ENCODE data around the gene COLEC11. TPM values are rescaled to one million over a fixed set of nuclear protein-coding genes. Genes with fewer than 3 reads are reported as not detected.

The COLEC11 gene
- total and polyA plus RNA-seq, 9 of the 15 experiments (the other 6 are each of a cell fraction or from before 2014, with no cell fraction given): 0.32 to 4.3 (median 1.8) TPM

DNA sequence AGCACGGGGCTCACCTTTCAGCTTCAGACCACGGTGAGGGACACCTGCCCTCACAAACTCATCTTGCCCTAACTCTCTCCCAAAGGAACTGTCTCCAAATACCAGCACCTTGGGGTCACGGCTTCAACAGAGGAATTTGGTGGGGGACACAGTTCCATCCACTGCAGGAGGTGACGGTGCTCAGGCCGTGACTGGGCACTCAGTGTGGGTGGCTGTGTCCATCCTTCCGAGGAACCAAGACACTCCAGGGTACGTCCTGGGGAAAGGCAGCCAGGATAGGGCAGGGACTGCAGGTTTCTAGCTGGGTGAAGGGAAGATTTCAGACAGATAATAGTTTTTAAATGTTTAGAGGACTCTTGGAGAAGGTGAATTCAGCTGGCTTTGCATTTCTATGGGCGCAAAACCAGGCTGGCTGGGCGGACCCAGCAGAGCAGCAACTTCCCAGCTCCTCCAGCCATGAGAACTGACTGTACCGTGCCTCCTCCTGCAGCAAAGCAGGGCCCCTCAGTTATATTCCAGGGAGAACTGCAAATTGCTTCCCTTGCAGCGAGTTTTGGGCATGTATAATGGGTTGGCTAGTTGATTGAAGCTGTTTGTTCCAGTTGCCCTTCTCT lies 39.2 kb downstream of the COLEC11 start:
- no peak overlapping the region for H3K9ac ChIP-seq (ENCODE audit: insufficient read depth in 1 of 2, low read depth in 2 of 2, low read length in 2 of 2)
- H3K27me3 ChIP-seq (ENCODE audit: control insufficient read depth in 2 of 2, insufficient read depth in 2 of 2, low read length in 2 of 2): peaks cover 58 to 78% of the 10 kb centered on the region in 2 experiments
- no TSS peak for BruUV-seq (replicated peaks)
- in situ Hi-C loops (cut with MboI): no loop called here
- peaks cover 6% of the 10 kb centered on the region for H4K20me1 ChIP-seq (replicated peaks; ENCODE audit: control insufficient read depth, insufficient read depth, low read length)
- H2AFZ ChIP-seq (ENCODE audit: low read depth, low read length): no peak overlapping the region
- H3K27ac ChIP-seq (ENCODE audit: extremely low read depth, low read depth, low read length): no peak overlapping the region
- H3K4me1 ChIP-seq (replicated peaks in 1 of 2; ENCODE audit: control insufficient read depth in 2 of 2, insufficient read depth in 2 of 2, low read length in 2 of 2): peaks cover 0 to 12% of the 10 kb centered on the region in 2 experiments; a peak in 2 of 5 replicates
- ATAC-seq (no peak), FAIRE-seq (no peak), DNase-seq (ENCODE audit: extremely low read depth in 1 of 4, low spot score in 3 of 4) (no peak)
- WGBS (ENCODE audit: insufficient coverage, low coverage, missing lambda C conversion rate): 4% methylated on average over 11 of the region's 11 CpGs
- TF ChIP-seq GTF2E2 (tag; IDR thresholded peaks at IDR 0.05) (no peak), ZNF699 (CRISPR knock-in tag; IDR thresholded peaks at IDR 0.05; ENCODE audit: insufficient replicate concordance) (no peak), GATAD2A (IDR thresholded peaks at IDR 0.05) (no peak), E2F3 (CRISPR knock-in tag; IDR thresholded peaks at IDR 0.05) (no peak), CBFA2T3 (IDR thresholded peaks at IDR 0.05) (no peak), UBTF (IDR thresholded peaks at IDR 0.05; ENCODE audit: borderline replicate concordance in 1 of 2, low read depth in 2 of 2, low read length in 2 of 2) (no peak), BRF1 (IDR thresholded peaks at IDR 0.05; ENCODE audit: borderline replicate concordance, extremely low read depth, insufficient read length) (no peak), FOXA3 (CRISPR knock-in tag; conservative IDR thresholded peaks at IDR 0.05 in 1 of 2, IDR thresholded peaks at IDR 0.05 in 1 of 2) (no peak), SNIP1 (IDR thresholded peaks at IDR 0.05; ENCODE audit: low read depth) (no peak), ZNF3 (CRISPR knock-in tag; IDR thresholded peaks at IDR 0.05) (no peak), FOXP1 (CRISPR knock-in tag; IDR thresholded peaks at IDR 0.05) (no peak), SREBF2 (CRISPR knock-in tag; IDR thresholded peaks at IDR 0.05) (no peak), ZNF57 (CRISPR knock-in tag; IDR thresholded peaks at IDR 0.05) (no peak), ZNF431 (CRISPR knock-in tag; IDR thresholded peaks at IDR 0.05) (no peak), KDM4B (IDR thresholded peaks at IDR 0.05; ENCODE audit: borderline replicate concordance in 2 of 2, low read depth in 1 of 2) (no peak), RBM39 (optimal IDR thresholded peaks at IDR 0.05; ENCODE audit: low read depth, low read length) (no peak)
- TF ChIP-seq, protein P1, sequence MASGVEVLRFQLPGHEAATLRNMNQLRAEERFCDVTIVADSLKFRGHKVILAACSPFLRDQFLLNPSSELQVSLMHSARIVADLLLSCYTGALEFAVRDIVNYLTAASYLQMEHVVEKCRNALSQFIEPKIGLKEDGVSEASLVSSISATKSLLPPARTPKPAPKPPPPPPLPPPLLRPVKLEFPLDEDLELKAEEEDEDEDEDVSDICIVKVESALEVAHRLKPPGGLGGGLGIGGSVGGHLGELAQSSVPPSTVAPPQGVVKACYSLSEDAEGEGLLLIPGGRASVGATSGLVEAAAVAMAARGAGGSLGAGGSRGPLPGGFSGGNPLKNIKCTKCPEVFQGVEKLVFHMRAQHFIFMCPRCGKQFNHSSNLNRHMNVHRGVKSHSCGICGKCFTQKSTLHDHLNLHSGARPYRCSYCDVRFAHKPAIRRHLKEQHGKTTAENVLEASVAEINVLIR (CRISPR knock-in tag; IDR thresholded peaks at IDR 0.05): no peak
- H3K4me2 ChIP-seq (ENCODE audit: insufficient read depth, low read length): no peak overlapping the region
- H3K9me3 ChIP-seq (replicated peaks; ENCODE audit: control insufficient read depth, insufficient read depth, low read depth, low read length): 0 out of 2 replicates have a peak, but pooled peaks cover 2% of the 10 kb centered on the region
- intact Hi-C loops (cut with micrococcal nuclease): no loop called here
- ChIA-PET POLR2A (interaction anchor here (0.8 to 1.0 kb wide), 2 partner anchors 8 to 168 kb away, joined by 4 read pairs; no protein-coding TSS in a partner anchor), CTCF (ENCODE audit: low intra/inter-chr PET ratio) (no interaction called here)
- no peaks in the 10 kb centered on the region for H3K9me1 ChIP-seq (ENCODE audit: control insufficient read depth, insufficient read depth, low read length)
- no peaks in the 10 kb centered on the region for H3K79me2 ChIP-seq (ENCODE audit: control insufficient read depth, insufficient read depth, low read length)
- no peaks in the 10 kb centered on the region for H3K36me3 ChIP-seq (ENCODE audit: control insufficient read depth, insufficient read depth, low read length)
- H3K4me3 ChIP-seq: no peak overlapping the region
